GM18951 (cell line): ENCODE measurements around the gene COPS8.

Experiments
- POLR2A ChIP-seq: IDR thresholded peaks from 4 replicates; pipeline ENCODE4 v1.6.1; 2011; ENCODE audit warnings: mild to moderate bottlenecking; ENCODE audit not compliant: insufficient read length, insufficient read depth; ENCODE audit errors: extremely low read depth
- in situ Hi-C: fragments of 300-500 bp; cut with MboI; formaldehyde crosslinking; loops from one replicate; pipeline ENCODE4 v1.12.0; 2022; ENCODE audit warnings: low sequenced_read_pairs, mixed read lengths, inconsistent platforms; ENCODE audit not compliant: unreplicated experiment

Gene COPS8

DNA sequence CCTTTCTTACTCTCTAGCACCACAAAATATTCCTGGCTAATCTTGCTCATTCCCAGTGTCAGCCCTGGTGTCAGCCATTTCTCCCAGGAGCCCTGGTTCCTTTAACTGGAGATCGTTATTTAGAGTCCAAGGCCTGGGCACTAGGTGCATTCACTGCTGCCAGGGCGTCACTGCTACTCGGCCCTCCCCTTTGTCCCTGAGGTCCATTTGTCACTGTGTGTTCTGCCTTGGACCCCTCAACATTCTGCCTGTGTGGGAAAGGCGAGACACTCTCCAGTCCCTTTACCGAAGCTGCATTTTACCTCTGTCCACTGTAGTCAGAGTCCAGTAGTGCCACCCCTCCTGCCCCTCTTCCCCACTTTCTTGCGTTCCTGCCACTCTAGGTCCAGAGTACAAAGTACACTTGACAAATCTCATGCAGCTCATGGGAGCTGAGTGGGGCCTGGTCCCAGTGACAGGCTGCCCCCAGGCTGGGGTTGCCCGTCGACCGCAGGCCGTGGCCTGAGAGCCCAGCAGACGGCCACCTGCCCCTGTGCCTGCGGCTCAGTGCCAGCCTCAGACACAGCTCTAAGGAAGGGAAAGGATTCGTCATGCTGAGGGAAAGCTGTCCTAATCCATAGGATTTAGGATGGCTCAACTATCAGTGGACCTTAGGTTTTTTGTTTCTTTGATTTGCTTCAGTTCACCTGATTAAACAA, 52.1 kb downstream of the COPS8 start:
- in situ Hi-C loops = no loop called here

DNA sequence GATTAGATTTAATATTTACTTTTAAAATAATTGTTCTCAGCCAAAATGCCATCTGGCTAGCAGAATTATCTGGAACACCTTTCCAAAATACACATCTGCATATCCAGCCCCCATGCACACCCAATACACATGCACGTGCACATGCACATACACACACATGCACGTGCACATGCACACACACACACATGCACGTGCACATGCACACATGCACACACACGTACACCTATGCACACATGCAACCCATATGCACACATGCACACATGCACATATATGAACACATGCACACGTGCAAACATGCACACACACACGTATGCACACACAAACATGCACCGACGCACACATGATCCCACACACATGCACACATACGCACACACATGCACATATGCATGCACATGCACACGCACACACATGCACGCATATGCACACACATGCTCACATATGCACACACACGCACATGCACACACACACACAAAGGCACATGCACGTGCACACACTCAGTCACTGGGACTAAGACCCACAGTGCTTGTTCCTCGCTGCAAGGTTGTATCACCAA, 53.5 kb downstream of the COPS8 start:
- in situ Hi-C loops = no loop called here
- no peak for TF ChIP-seq POLR2A

More for the DNA sequence above, 52.1 kb downstream of the COPS8 start:
- no peak for TF ChIP-seq POLR2A

- no peak for TF ChIP-seq POLR2A
- in situ Hi-C loops = no loop called here
Observed at GRCh38 chr2:237140689-237141285, 55.1 kb downstream of the COPS8 start.

GRCh38 chr2:237141571-237142051, 55.9 kb downstream of the COPS8 start:
- in situ Hi-C loops = no loop called here
- TF ChIP-seq POLR2A = no peak

GRCh38 chr2:237143118-237143517, 57.4 kb downstream of the COPS8 start:
- no peak for TF ChIP-seq POLR2A
- in situ Hi-C loops = no loop called here

DNA sequence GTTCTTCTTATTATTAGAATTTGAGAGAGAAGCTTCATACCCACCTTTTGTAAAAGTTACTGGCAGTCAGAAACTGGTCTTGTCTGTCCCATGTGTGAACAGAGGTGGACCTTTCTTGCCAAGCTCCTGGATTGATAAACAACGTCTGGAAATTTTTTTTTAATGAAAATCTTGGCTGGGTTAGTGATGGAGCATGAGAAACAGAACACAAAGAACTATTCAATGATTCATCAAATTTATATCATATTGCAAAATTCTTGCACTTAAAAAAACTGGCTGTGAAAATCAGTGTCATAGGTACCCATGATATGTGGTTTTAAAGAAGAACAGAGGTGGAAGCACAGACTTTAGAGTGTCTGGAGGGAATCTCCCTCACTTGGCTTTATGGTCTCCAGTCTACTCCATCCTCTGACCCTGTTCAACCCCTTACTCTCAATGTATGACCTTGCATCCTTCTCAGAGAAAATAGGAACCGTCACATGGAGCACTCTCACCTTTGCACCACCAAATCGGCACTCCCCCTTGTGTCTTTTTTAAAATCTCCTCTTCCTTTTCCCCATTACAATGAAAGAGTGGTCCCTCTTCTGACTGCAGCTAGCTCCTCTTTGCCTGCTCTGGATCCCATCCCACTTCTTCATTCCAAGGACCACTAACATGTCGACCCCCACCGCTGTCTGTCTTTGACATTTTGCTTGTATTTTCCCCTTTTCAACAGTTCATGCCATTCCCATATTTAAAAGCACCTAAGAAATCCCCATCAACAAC, 58.2 kb downstream of the COPS8 start:
- TF ChIP-seq POLR2A = no peak
- in situ Hi-C loops = no loop called here

- TF ChIP-seq POLR2A = no peak
- in situ Hi-C loops = no loop called here
Observed at GRCh38 chr2:237144516-237144915, 58.8 kb downstream of the COPS8 start.

DNA sequence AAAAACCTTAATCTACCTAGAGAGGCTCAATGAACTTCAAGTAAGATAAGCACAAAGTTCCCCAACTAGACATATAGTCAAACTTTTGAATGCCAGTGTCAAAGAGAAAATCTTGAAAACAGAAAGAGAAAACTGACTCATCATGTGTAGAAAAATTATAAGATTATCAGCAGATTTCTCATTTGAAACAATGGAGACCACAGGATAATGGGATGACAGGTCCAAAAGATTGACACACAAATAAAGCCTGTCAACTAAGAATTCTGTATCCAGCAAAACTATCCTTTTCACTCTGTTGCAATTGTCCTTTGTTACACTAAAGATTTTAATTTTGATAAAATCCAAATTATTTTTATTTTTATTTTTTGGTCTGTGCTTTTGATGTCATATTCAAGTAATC, 61.6 kb downstream of the COPS8 start:
- in situ Hi-C loops = no loop called here
- TF ChIP-seq POLR2A = no peak

GRCh38 chr2:237148624-237149023, 62.9 kb downstream of the COPS8 start:
- in situ Hi-C loops = no loop called here

DNA sequence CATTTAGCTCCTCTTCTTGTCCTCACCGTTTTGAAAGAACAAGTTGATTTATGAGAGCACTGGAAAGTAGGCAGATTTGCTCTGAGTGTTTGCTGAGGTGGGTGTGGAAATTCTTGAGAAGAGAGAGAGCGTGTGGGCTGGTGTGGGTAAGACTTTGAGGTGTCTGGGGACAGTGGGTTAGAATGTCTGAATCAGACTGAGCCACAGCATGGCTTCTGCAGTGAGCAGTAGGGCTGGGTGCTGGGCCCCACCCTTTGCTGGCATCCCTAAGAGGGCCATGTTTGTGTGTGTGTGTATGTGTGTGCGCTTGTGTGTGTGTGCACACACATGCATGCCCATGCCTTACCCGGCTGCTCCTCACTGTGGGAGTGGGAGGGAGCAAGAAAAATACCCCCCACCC, 63.7 kb downstream of the COPS8 start:
- TF ChIP-seq POLR2A = no peak
- in situ Hi-C loops = no loop called here

More at GRCh38 chr2:237148624-237149023, 62.9 kb downstream of the COPS8 start:
- TF ChIP-seq POLR2A = no peak
